ENCODE data around the gene FGR. TPM values are rescaled to one million over a fixed set of nuclear protein-coding genes. Genes with fewer than 3 reads are reported as not detected.

FGR gene
- total RNA-seq, 1 experiment from 2014 or later, result not detected

DNA sequence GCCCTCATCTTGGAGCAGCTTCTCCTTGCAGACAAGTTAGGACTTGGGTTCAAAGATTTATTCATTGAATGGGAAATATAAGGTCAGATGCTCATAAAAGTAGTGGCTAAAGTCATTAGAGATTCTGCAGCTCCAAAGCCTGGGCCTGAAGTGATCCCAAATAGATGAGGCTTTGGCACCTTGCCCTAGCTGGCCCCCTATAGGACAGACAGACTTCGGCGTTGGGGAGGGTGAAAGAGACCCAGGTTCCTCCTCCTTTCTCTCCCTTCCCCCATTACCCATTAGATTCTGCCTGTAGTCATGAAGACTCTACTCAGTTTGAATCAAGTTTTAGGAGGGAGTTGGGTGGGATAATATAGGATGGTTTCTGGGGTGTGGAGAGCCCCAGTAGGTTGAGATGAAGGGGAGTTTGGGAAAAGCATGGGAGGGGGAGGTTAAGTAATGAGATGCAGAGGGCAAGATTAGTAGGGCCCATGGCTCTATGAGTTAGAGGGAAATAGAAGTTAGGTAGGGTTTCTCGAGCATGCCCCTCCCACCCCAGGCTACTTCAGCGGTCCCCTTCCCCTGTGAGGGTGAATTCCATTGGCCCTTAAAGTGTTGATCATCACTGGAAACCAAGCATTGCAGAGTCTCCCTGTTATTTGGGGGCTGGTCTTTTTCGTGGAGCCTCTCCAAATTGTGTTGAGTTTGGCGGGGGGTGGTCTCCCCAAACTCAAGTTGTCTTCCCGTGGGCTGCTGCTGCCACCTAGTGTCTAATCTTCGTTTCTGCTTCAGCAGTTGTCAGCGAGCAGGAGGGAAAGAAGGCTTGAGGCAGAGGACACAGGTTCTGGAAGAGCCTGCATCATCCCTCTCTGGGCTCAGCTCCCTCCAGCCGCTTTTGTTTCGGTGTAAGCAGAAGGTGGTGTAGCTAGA is 28.9 kb downstream of the FGR start:
- TF ChIP-seq, protein P1, sequence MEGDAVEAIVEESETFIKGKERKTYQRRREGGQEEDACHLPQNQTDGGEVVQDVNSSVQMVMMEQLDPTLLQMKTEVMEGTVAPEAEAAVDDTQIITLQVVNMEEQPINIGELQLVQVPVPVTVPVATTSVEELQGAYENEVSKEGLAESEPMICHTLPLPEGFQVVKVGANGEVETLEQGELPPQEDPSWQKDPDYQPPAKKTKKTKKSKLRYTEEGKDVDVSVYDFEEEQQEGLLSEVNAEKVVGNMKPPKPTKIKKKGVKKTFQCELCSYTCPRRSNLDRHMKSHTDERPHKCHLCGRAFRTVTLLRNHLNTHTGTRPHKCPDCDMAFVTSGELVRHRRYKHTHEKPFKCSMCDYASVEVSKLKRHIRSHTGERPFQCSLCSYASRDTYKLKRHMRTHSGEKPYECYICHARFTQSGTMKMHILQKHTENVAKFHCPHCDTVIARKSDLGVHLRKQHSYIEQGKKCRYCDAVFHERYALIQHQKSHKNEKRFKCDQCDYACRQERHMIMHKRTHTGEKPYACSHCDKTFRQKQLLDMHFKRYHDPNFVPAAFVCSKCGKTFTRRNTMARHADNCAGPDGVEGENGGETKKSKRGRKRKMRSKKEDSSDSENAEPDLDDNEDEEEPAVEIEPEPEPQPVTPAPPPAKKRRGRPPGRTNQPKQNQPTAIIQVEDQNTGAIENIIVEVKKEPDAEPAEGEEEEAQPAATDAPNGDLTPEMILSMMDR (conservative IDR thresholded peaks at IDR 0.05), result peak; percentile 90
- no peak for TF ChIP-seq EZH2 (IDR thresholded peaks at IDR 0.05; ENCODE audit: low read depth)
- Histone ChIP-seq H3K4me3 (no peak overlapping the region), H3K4me2 (no peak overlapping the region), H3K36me3 (ENCODE audit: low read depth) (no peaks in the 10 kb centered on the region), H3K27me3 (ENCODE audit: insufficient read depth, low read depth) (no peaks in the 10 kb centered on the region), H3K27ac (no peak overlapping the region), H3K9me3 (ENCODE audit: insufficient read depth, low read depth) (no peaks in the 10 kb centered on the region), H2AFZ (no peak overlapping the region), H3K4me1 (replicated peaks; ENCODE audit: insufficient read depth) (peaks cover 13% of the 10 kb centered on the region), H3K79me2 (ENCODE audit: low read depth) (peaks cover 21% of the 10 kb centered on the region), H3F3A (ENCODE audit: insufficient read depth, low read depth) (peaks cover 3% of the 10 kb centered on the region; the same call in 1 of the 2 replicates), H3K9me2 (ENCODE audit: insufficient read depth) (no peaks in the 10 kb centered on the region), H4K20me1 (ENCODE audit: insufficient read depth) (peaks cover 5% of the 10 kb centered on the region)
- POLR2A ChIA-PET (ENCODE audit: unreplicated experiment), result interaction anchor here (0.5 kb wide), 1 partner anchor 154 kb away, joined by 19 read pairs; no protein-coding TSS in a partner anchor
- no TSS peak for BruUV-seq (replicated peaks)
- intact Hi-C loops (cut with micrococcal nuclease; ENCODE audit: unreplicated experiment), result loop anchor here (1.0 to 2.0 kb wide), 2 partner anchors 203 to 305 kb away; no protein-coding TSS in a partner anchor
- CTCF ChIA-PET, result interaction anchor here (0.5 to 3.6 kb wide), 8 partner anchors 11 to 488 kb away, joined by 3 to 31 read pairs (median 6); no protein-coding TSS in a partner anchor
- peak in 1 of 2 experiments; percentile 33 for DNase-seq

- Histone ChIP-seq H3K4me2 (no peak overlapping the region), H3K36me3 (ENCODE audit: low read depth) (no peaks in the 10 kb centered on the region), H3K9me2 (ENCODE audit: insufficient read depth) (no peaks in the 10 kb centered on the region), H3K4me3 (no peak overlapping the region), H3K27ac (no peak overlapping the region), H3K79me2 (ENCODE audit: low read depth) (peaks cover 28% of the 10 kb centered on the region), H2AFZ (no peak overlapping the region), H4K20me1 (ENCODE audit: insufficient read depth) (peaks cover 6% of the 10 kb centered on the region), H3K27me3 (ENCODE audit: insufficient read depth, low read depth) (no peaks in the 10 kb centered on the region), H3K9me3 (ENCODE audit: insufficient read depth, low read depth) (no peaks in the 10 kb centered on the region), H3F3A (ENCODE audit: insufficient read depth, low read depth) (peaks cover 3% of the 10 kb centered on the region; the same call in 1 of the 2 replicates), H3K4me1 (replicated peaks; ENCODE audit: insufficient read depth) (peaks cover 13% of the 10 kb centered on the region)
- ChIA-PET CTCF (interaction anchor here (0.5 to 3.6 kb wide), 3 partner anchors 48 to 189 kb away, joined by 3 to 31 read pairs (median 4); no protein-coding TSS in a partner anchor), POLR2A (ENCODE audit: unreplicated experiment) (no interaction called here)
- no peak for DNase-seq
- TF ChIP-seq, protein P1 (conservative IDR thresholded peaks at IDR 0.05), result no peak
- no peak for TF ChIP-seq EZH2 (IDR thresholded peaks at IDR 0.05; ENCODE audit: low read depth)
- intact Hi-C loops (cut with micrococcal nuclease; ENCODE audit: unreplicated experiment), result no loop called here
- no TSS peak for BruUV-seq (replicated peaks)
Measured at GRCh38 chr1:27605300-27605766, 29.7 kb downstream of the FGR start.

DNA sequence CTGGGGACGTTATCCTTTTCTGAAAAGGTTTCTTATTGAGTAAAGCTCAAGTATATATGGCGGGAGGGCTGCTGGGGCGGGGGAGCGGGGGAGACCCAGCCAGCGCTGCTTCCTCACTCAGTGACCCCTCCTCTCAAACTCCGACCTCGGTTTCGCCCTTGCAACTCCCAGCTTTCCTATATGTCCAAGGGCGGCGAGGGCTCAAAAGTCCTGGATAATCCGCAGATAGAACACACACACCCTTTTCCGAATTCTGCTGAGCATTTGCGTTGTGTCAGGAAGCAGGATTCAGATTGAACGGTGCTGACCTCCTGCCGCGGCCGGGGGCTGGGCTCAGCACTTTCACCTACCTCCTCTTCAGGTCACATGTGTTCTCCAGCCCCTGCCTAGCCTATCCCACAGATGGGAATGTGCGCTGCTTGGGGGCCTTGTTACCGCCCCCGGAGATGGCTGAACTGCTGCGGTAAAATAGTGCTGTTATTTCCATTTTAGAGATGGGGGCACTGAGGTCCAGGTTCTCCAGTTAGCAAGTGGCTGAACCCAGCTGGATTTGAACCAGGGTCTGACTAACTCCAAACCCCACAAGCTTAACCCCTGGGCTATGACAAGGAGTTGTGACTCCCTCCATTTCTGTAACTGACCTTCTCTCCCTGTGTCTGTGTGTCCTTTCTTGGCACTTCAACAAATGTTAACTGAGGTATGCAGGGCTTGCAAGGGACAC is 30.2 kb downstream of the FGR start:
- no peak for TF ChIP-seq EZH2 (IDR thresholded peaks at IDR 0.05; ENCODE audit: low read depth)
- TF ChIP-seq, protein P1 (conservative IDR thresholded peaks at IDR 0.05), result no peak
- Histone ChIP-seq H3K4me3 (peak overlapping the region; percentile 71; the same call in 1 of the 2 replicates), H3K9me3 (ENCODE audit: insufficient read depth, low read depth) (no peaks in the 10 kb centered on the region), H3K79me2 (ENCODE audit: low read depth) (peaks cover 34% of the 10 kb centered on the region), H3K4me1 (replicated peaks; ENCODE audit: insufficient read depth) (peaks cover 13% of the 10 kb centered on the region), H3K27ac (no peak overlapping the region), H2AFZ (peak overlapping the region; percentile 75; the same call in 1 of the 2 replicates), H4K20me1 (ENCODE audit: insufficient read depth) (peaks cover 12% of the 10 kb centered on the region), H3F3A (ENCODE audit: insufficient read depth, low read depth) (peaks cover 3% of the 10 kb centered on the region; the same call in 1 of the 2 replicates), H3K27me3 (ENCODE audit: insufficient read depth, low read depth) (no peaks in the 10 kb centered on the region), H3K36me3 (ENCODE audit: low read depth) (no peaks in the 10 kb centered on the region), H3K9me2 (ENCODE audit: insufficient read depth) (no peaks in the 10 kb centered on the region), H3K4me2 (peak overlapping the region; percentile 90)
- ChIA-PET POLR2A (ENCODE audit: unreplicated experiment) (interaction anchor here (0.5 to 1.0 kb wide), 3 partner anchors 48 to 202 kb away, joined by 9 to 12 read pairs (median 10); no protein-coding TSS in a partner anchor), CTCF (interaction anchor here (0.5 to 3.6 kb wide), 4 partner anchors 48 to 188 kb away, joined by 3 to 31 read pairs (median 6); no protein-coding TSS in a partner anchor)
- intact Hi-C loops (cut with micrococcal nuclease; ENCODE audit: unreplicated experiment), result loop anchor here (5.0 kb wide), 1 partner anchor 187 kb away; no protein-coding TSS in a partner anchor
- BruUV-seq (replicated peaks), result no TSS peak
- DNase-seq, result no peak

All from PC-9 (cell line).